EL (cell line): ENCODE results near the gene LRRC74B.
"Not testable (repeated sequence)": the region's sequence is repeated elsewhere in the genome, so short reads cannot be mapped to it uniquely, and the experiment has no call there.

Experiments
- DNase-seq: peaks from one replicate; pipeline ENCODE4 v3.0.0-alpha.2; 2016

The LRRC74B gene

GRCh38 chr22:21054714-21055563 lies 9.2 kb downstream of the LRRC74B start:
- DNase-seq: no peak

- DNase-seq: no peak
Measured at GRCh38 chr22:21055564-21055834, 9.8 kb downstream of the LRRC74B start.

- no peak for DNase-seq
Measured at GRCh38 chr22:21055880-21056319, 10.2 kb downstream of the LRRC74B start.

GRCh38 chr22:21060363-21060762 lies 14.6 kb downstream of the LRRC74B start:
- DNase-seq: not testable (repeated sequence)

- DNase-seq: not testable (repeated sequence)
Measured at GRCh38 chr22:21061660-21062321, 16.0 kb downstream of the LRRC74B start.

GRCh38 chr22:21064425-21064824 lies 18.7 kb downstream of the LRRC74B start:
- not testable (repeated sequence) for DNase-seq

- no peak for DNase-seq
Measured at GRCh38 chr22:21064917-21065864, 19.4 kb downstream of the LRRC74B start.

- no peak for DNase-seq
Measured at GRCh38 chr22:21067075-21067900, 21.5 kb downstream of the LRRC74B start.

GRCh38 chr22:21067901-21068680 lies 22.3 kb downstream of the LRRC74B start:
- DNase-seq: no peak

- no peak for DNase-seq
Measured at GRCh38 chr22:21068681-21069276, 23.0 kb downstream of the LRRC74B start.

- DNase-seq: no peak
Measured at GRCh38 chr22:21069375-21069774, 23.6 kb downstream of the LRRC74B start.

GRCh38 chr22:21070690-21071615 lies 25.2 kb downstream of the LRRC74B start:
- no peak for DNase-seq

- DNase-seq: not testable (repeated sequence)
Measured at GRCh38 chr22:21071796-21072195, 26.1 kb downstream of the LRRC74B start.

GRCh38 chr22:21073023-21073422 lies 27.3 kb downstream of the LRRC74B start:
- no peak for DNase-seq

- DNase-seq: no peak
Measured at GRCh38 chr22:21073482-21073881, 27.7 kb downstream of the LRRC74B start.

- DNase-seq: peak; percentile 87
Measured at GRCh38 chr22:21074102-21074715, 28.5 kb downstream of the LRRC74B start.

- no peak for DNase-seq
Measured at GRCh38 chr22:21075516-21076138, 29.9 kb downstream of the LRRC74B start.

- no peak for DNase-seq
Measured at GRCh38 chr22:21076912-21077625, 31.3 kb downstream of the LRRC74B start.
